IMR-90 (cell line): Measurements from ENCODE around the gene ADGRA1. TPM values are rescaled to one million over a fixed set of nuclear protein-coding genes. Genes with fewer than 3 reads are reported as not detected.

Experiments used
- ATAC-seq: fragments of 200-7000 bp; cut with Tn5 transposase; 2 replicates; pipeline ENCODE4 v1.9.1; 2020; ENCODE audit warnings: low read depth, mild to moderate bottlenecking, moderate library complexity
- BruUV-seq: library from RNA; stranded (reverse); fragments of 400-500 nt; replicated peaks from 2 replicates; lab custom pipeline; 2021; lab: Mats Ljungman, UMichigan
- CTCF ChIA-PET: fragments of 300-600 bp; formaldehyde crosslinking; extraction: SDS; loops from one replicate; lab custom pipeline; 2021; ENCODE audit warnings: antibody characterized with exemption; lab: Yijun Ruan, JAX
- POLR2A ChIA-PET: fragments of 300-600 bp; sonication (Branson Sonifier 250); formaldehyde crosslinking; loops from one replicate; lab custom pipeline; 2022; ENCODE audit warnings: antibody characterized with exemption; ENCODE audit not compliant: unreplicated experiment; lab: Charles Lee
- DNase-seq: peaks from one replicate; pipeline ENCODE4 v3.0.0; 2013
- H2AFZ ChIP-seq: replicated peaks from 2 replicates; pipeline ENCODE3; 2013; ENCODE audit warnings: low read length, mild to moderate bottlenecking; ENCODE audit not compliant: poor library complexity
- H2AK5ac ChIP-seq: 2 replicates; pipeline ENCODE4 v1.6.1; 2013; ENCODE audit warnings: low read depth, low read length, inconsistent platforms
- H2AK9ac ChIP-seq: replicated peaks from 2 replicates; pipeline ENCODE3; 2013; ENCODE audit warnings: mild to moderate bottlenecking, low read depth, low read length, moderate library complexity; ENCODE audit not compliant: poor library complexity
- H2BK120ac ChIP-seq: 2 replicates; pipeline ENCODE4 v1.6.1; 2013; ENCODE audit warnings: low read depth, low read length, inconsistent platforms
- H2BK15ac ChIP-seq: 3 replicates; pipeline ENCODE4 v1.6.1; 2013; ENCODE audit warnings: low read depth, low read length, inconsistent platforms
- H2BK20ac ChIP-seq: 2 replicates; pipeline ENCODE4 v1.6.1; 2013; ENCODE audit warnings: low read depth, mild to moderate bottlenecking, inconsistent platforms, low read length, moderate library complexity
- H2BK5ac ChIP-seq: 2 replicates; pipeline ENCODE4 v1.6.1; 2013; ENCODE audit warnings: mild to moderate bottlenecking, low read depth, low read length, inconsistent platforms; ENCODE audit not compliant: poor library complexity, severe bottlenecking
- H3K14ac ChIP-seq: replicated peaks from 2 replicates; pipeline ENCODE4 v1.6.1; 2013; ENCODE audit warnings: low read depth, low read length, inconsistent platforms
- H3K18ac ChIP-seq: 2 replicates; pipeline ENCODE4 v1.6.1; 2013; ENCODE audit warnings: low read depth, low read length, control low read depth
- H3K23ac ChIP-seq: 2 replicates; pipeline ENCODE4 v1.6.1; 2013; ENCODE audit warnings: low read depth, low read length, inconsistent platforms
- H3K27ac ChIP-seq: 2 replicates; pipeline ENCODE4 v1.5.1; 2013; ENCODE audit warnings: mild to moderate bottlenecking, control low read depth, low read length; ENCODE audit not compliant: insufficient read depth
- H3K27me3 ChIP-seq: 2 replicates; pipeline ENCODE4 v1.6.1; 2013; ENCODE audit warnings: low read length; ENCODE audit not compliant: control insufficient read depth, insufficient read depth
- H3K36me3 ChIP-seq: 2 replicates; pipeline ENCODE4 v1.6.1; 2013; ENCODE audit warnings: low read length, mixed read lengths; ENCODE audit not compliant: control insufficient read depth, insufficient read depth
- H3K4ac ChIP-seq: 2 replicates; pipeline ENCODE4 v1.6.1; 2013; ENCODE audit warnings: low read depth, low read length, inconsistent platforms
- H3K4me1 ChIP-seq: 2 replicates; pipeline ENCODE4 v1.6.1; 2013; ENCODE audit warnings: low read length, mixed read lengths; ENCODE audit not compliant: control insufficient read depth, insufficient read depth
- H3K4me2 ChIP-seq: 2 replicates; pipeline ENCODE4 v1.6.1; 2013; ENCODE audit warnings: low read depth, mild to moderate bottlenecking, control low read depth, low read length, moderate library complexity
- H3K4me3 ChIP-seq: 2 replicates; pipeline ENCODE4 v1.5.1; 2013; ENCODE audit warnings: low read depth, mild to moderate bottlenecking, control low read depth, low read length, moderate library complexity; ENCODE audit not compliant: insufficient read depth
- H3K56ac ChIP-seq: 2 replicates; pipeline ENCODE4 v1.6.1; 2013; ENCODE audit warnings: low read length, inconsistent platforms; ENCODE audit not compliant: insufficient read depth; ENCODE audit errors: extremely low read depth
- H3K79me1 ChIP-seq, 2 experiments: 2 replicates each; pipeline ENCODE4 v1.6.1; 2013; ENCODE audit warnings: low read length in 2 of 2, inconsistent platforms in 1 of 2, low read depth in 1 of 2
- H3K9ac ChIP-seq: 2 replicates; pipeline ENCODE4 v1.6.1; 2013; ENCODE audit warnings: low read depth, low read length, control low read depth
- H3K9me1 ChIP-seq: 2 replicates; pipeline ENCODE4 v1.6.1; 2013; ENCODE audit warnings: low read length, inconsistent platforms; ENCODE audit not compliant: insufficient read depth
- H3K9me3 ChIP-seq: 2 replicates; pipeline ENCODE4 v1.6.1; 2013; ENCODE audit warnings: low read length; ENCODE audit not compliant: control insufficient read depth, insufficient read depth
- H4K20me1 ChIP-seq: 2 replicates; pipeline ENCODE4 v1.6.1; 2013; ENCODE audit warnings: low read length, inconsistent platforms; ENCODE audit not compliant: insufficient read depth
- H4K5ac ChIP-seq: 2 replicates; pipeline ENCODE4 v1.6.1; 2013; ENCODE audit warnings: mild to moderate bottlenecking, low read depth, low read length, control low read depth
- H4K8ac ChIP-seq, 2 experiments: 2 replicates each; pipeline ENCODE4 v1.6.1; 2013; ENCODE audit warnings: low read depth in 2 of 2, low read length in 2 of 2, control low read depth in 1 of 2, inconsistent platforms in 1 of 2
- H4K91ac ChIP-seq: 2 replicates; pipeline ENCODE4 v1.6.1; 2013; ENCODE audit warnings: low read depth, low read length, inconsistent platforms; ENCODE audit not compliant: insufficient read depth
- BHLHE40 ChIP-seq: fragments of 150-350 bp; IDR thresholded peaks from 2 replicates; pipeline ENCODE4 v1.6.1; 2016; ENCODE audit warnings: mild to moderate bottlenecking, low read depth, low read length
- CEBPB ChIP-seq: IDR thresholded peaks from 2 replicates; pipeline ENCODE4 v1.6.1; 2012; ENCODE audit warnings: low read depth, low read length, improper control_type of control experiment
- CHD1 ChIP-seq: IDR thresholded peaks from 2 replicates; pipeline ENCODE4 v1.6.1; 2012; ENCODE audit warnings: low read depth, low read length, improper control_type of control experiment
- CTCF ChIP-seq: conservative IDR thresholded peaks from 2 replicates; pipeline ENCODE4 v1.5.1; 2012; ENCODE audit warnings: mild to moderate bottlenecking, low read depth, low read length, improper control_type of control experiment
- ELK1 ChIP-seq: fragments of 150-350 bp; IDR thresholded peaks from 2 replicates; pipeline ENCODE4 v1.6.1; 2016; ENCODE audit warnings: low read depth, mild to moderate bottlenecking, low read length, moderate library complexity, borderline replicate concordance
- MAZ ChIP-seq: IDR thresholded peaks from 2 replicates; pipeline ENCODE4 v1.6.1; 2012; ENCODE audit warnings: low read depth, mild to moderate bottlenecking, low read length, improper control_type of control experiment, moderate library complexity, borderline replicate concordance
- NFE2L2 ChIP-seq: fragments of 150-350 bp; IDR thresholded peaks from 2 replicates; pipeline ENCODE4 v1.6.1; 2016; ENCODE audit warnings: low read depth, mild to moderate bottlenecking, low read length
- RFX5 ChIP-seq: IDR thresholded peaks from 2 replicates; pipeline ENCODE4 v1.8.0; 2012; ENCODE audit warnings: low read depth, mild to moderate bottlenecking, low read length, moderate library complexity
- SMC3 ChIP-seq: fragments of 150-350 bp; IDR thresholded peaks from 2 replicates; pipeline ENCODE4 v1.6.1; 2016; ENCODE audit warnings: low read depth, mild to moderate bottlenecking, antibody characterized with exemption, low read length, moderate library complexity
- USF2 ChIP-seq: fragments of 150-350 bp; IDR thresholded peaks from 2 replicates; pipeline ENCODE4 v1.6.1; 2017; ENCODE audit warnings: mild to moderate bottlenecking, antibody characterized with exemption, low read length, low read depth
- WGBS, 2 experiments: methylation state at CpG; one replicate each; pipeline versions ENCODE4 v1.1.5 to v1.1.7; 2013; ENCODE audit warnings: missing lambda C conversion rate in 2 of 2; ENCODE audit not compliant: insufficient read length in 1 of 2; ENCODE audit errors: extremely low coverage in 2 of 2; 5-methylcytosine and 5-hydroxymethylcytosine counted together
- dilution Hi-C: fragments of 300-500 bp; cut with HindIII; formaldehyde crosslinking; loops from one replicate; pipeline ENCODE4 v1.14.3; 2018; ENCODE audit warnings: low sequenced_read_pairs; ENCODE audit not compliant: unreplicated experiment
- in situ Hi-C: fragments of 300-500 bp; cut with MboI; formaldehyde crosslinking; loops from 3 replicates; pipeline ENCODE4 v1.14.3; 2019; ENCODE audit warnings: low sequenced_read_pairs, inconsistent platforms, mixed read lengths
- intact Hi-C: fragments of 100-400 bp; cut with micrococcal nuclease; formaldehyde crosslinking; loops from 2 replicates; pipeline ENCODE4 v1.10.0; 2022
- polyA plus RNA-seq, 3 experiments: library from polyadenylated mRNA; depleted of rRNA; stranded (reverse); fragments of >200 nt; gene quantifications; 2 replicates each; pipeline ENCODE4 v1.2.3, GENCODE V29; 2012; ENCODE audit warnings: low replicate concordance in 1 of 3
- total RNA-seq: library from RNA; depleted of rRNA; stranded (reverse); fragments of >200 nt; gene quantifications from 2 replicates; pipeline ENCODE4 v1.2.3, GENCODE V29; 2012

Gene ADGRA1
- total and polyA plus RNA-seq, 2 of the 4 experiments (the other 2 are of a cell fraction) = not detected

GRCh38 chr10:133104963-133105640, 17.4 kb downstream of the ADGRA1 start:
- POLR2A ChIA-PET = no interaction called here
- DNase-seq = no peak
- no peak overlapping the region for H4K91ac ChIP-seq
- H3K9me1 ChIP-seq = no peaks in the 10 kb centered on the region
- dilution Hi-C loops (no loop called here), in situ Hi-C loops (no loop called here), intact Hi-C loops (no loop called here)
- no peaks in the 10 kb centered on the region for H3K36me3 ChIP-seq
- no peak overlapping the region for H4K5ac ChIP-seq
- BruUV-seq = no TSS peak
- H2AFZ ChIP-seq = no peak overlapping the region
- no peak overlapping the region for H3K23ac ChIP-seq
- H2AK9ac ChIP-seq = no peak overlapping the region
- no peak overlapping the region for H2BK5ac ChIP-seq
- no peak for ATAC-seq
- H3K14ac ChIP-seq = no peak overlapping the region
- H3K4me1 ChIP-seq = no peaks in the 10 kb centered on the region
- CTCF ChIA-PET = no interaction called here
- no peak overlapping the region for H3K9ac ChIP-seq
- no peak overlapping the region for H2BK120ac ChIP-seq
- no peaks in the 10 kb centered on the region for H4K20me1 ChIP-seq
- no peak overlapping the region for H3K4ac ChIP-seq
- H3K4me3 ChIP-seq = no peak overlapping the region
- H2BK20ac ChIP-seq = no peak overlapping the region
- H2AK5ac ChIP-seq = no peak overlapping the region
- no peaks in the 10 kb centered on the region for H3K79me1 ChIP-seq
- H3K18ac ChIP-seq = no peak overlapping the region
- H4K8ac ChIP-seq = no peak overlapping the region
- peaks cover 16% of the 10 kb centered on the region for H3K9me3 ChIP-seq
- no peak overlapping the region for H3K27ac ChIP-seq
- TF ChIP-seq BHLHE40 = no peak
- TF ChIP-seq MAZ = no peak
- TF ChIP-seq CEBPB = no peak
- TF ChIP-seq CTCF = no peak
- TF ChIP-seq RFX5 = no peak
- TF ChIP-seq ELK1 = no peak
- TF ChIP-seq USF2 = no peak
- no peak for TF ChIP-seq CHD1
- TF ChIP-seq NFE2L2 = no peak
- no peak for TF ChIP-seq SMC3
- no peak overlapping the region for H3K56ac ChIP-seq
- no peak overlapping the region for H2BK15ac ChIP-seq
- 23% methylated on average over 18 of the region's 30 CpGs; no CpG with 5 or more reads in 1 of the 2 experiments for WGBS, 2 experiments
- H3K4me2 ChIP-seq = no peak overlapping the region
- H3K27me3 ChIP-seq = peaks cover 10% of the 10 kb centered on the region; the same call in 1 of the 2 replicates
